Left renal cortex interstitium (tissue), 4 donors: ENCODE measurements around the gene FGF9. TPM values are rescaled to one million over a fixed set of nuclear protein-coding genes. Genes with fewer than 3 reads are reported as not detected.

Experiments
- DNase-seq, 4 donors: peaks; one replicate each; pipeline ENCODE4 v3.0.0-alpha.2; 2013; ENCODE audit warnings: low read depth in 4 of 4, low spot score in 2 of 4, missing footprints in 1 of 4
- polyA plus RNA-seq, 4 donors: library from polyadenylated mRNA; unstranded; fragments of 120-200 nt; gene quantifications; one replicate each; pipeline ENCODE4 v1.2.1, GENCODE V29; 2013; ENCODE audit not compliant: insufficient read length in 4 of 4

Gene FGF9
- polyA plus RNA-seq, 4 donors, result 12.4 to 37.2 (median 18.9) TPM

DNA sequence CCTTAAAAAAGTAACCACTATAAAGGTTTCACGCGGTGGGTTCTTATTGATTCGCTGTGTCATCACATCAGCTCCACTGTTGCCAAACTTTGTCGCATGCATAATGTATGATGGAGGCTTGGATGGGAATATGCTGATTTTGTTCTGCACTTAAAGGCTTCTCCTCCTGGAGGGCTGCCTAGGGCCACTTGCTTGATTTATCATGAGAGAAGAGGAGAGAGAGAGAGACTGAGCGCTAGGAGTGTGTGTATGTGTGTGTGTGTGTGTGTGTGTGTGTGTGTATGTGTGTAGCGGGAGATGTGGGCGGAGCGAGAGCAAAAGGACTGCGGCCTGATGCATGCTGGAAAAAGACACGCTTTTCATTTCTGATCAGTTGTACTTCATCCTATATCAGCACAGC is 30.6 kb downstream of the FGF9 start:
- no peak for DNase-seq

DNA sequence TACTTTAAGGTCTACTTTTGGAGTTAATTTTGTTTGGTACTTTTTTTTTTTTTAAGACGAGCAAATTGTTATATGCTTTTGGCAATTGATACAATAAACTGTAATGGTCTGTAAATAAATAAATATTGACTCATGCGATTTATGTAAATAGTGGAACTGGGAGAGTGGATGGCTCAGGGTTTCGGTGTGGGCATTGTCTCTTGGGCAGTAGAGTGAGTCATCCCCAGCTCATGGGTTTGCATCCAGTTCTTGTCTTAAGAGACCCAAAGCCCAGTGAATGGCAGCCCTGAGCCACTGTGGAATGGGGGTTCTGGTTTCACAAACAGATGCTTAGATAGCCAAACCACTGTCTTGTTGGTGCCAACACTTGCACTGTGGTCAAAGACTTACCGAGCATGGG is 33.0 kb downstream of the FGF9 start:
- no peak for DNase-seq

DNA sequence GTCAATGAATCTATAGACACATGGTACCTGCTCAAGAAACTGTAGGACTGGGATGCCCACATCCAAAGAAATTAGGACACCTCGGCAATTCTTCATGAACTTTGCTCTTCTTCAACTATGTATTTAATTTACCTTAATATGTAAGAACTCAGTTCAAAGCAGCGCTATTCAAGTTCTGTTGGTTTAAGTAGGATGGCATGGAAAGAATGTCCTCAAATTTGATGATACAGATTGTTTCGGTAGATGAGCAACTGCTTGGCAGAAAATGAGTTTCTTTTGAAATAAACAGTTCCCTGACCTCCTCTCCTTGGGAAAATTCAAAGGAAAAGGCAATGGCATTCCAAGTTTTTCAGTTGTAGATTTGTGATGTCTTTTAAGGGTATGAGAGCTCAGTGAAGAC is 36.7 kb downstream of the FGF9 start:
- no peak for DNase-seq

DNA sequence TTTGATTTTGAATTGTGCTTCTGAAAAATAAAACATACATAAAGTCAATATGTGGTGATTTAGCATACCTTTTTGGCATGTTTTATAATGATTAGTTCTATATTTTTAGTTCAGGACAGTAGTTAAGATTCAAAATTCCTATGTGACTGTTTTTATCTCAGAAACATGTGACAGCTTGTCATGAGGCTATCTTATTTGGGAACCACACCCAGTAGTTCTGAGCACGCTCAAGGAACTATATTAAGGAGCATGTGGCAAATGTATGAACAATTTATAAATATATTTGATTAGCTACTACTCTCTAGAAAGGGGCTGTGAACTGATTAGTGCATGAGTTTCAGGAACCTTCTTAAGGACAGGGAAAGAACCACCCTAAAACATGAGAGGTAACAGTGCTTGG is 38.8 kb downstream of the FGF9 start:
- no peak for DNase-seq

DNA sequence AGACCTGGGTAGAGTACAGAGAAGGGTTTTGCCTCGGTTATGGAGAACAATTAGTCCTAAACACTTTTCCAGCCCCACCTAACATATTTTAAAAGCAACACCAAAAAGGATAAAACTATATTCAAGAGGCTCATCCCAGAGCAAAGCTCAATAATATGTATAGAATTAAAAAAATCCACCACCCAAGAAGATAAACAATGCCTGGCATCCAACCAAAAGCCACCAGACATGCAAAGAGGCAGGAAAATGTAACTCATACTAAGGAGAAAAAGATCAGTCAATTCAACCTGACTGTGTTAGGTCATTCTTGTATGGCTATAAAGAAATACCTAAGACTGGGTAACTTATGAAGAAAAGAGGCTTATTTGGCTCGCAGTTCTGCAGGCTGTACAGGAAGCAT is 39.3 kb downstream of the FGF9 start:
- no peak for DNase-seq

DNA sequence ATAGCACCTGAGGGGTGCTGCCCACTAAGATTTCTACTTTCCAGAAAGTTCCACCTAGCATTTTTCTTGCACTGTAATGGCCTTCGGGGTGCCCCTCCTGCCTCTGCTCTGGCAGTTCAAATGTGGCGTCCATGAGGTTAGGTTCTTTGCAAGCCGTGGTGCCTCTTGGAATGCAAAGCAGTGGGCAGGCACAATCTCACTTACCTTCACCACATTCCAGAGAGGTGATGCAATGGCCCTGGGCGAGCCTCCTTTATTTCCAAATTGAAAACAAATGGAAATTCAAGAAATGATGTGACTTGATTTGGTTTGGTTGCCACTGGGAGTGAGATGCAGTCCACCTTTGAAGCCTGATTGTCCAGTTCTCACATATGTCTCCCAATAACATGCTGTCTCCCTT is 46.9 kb downstream of the FGF9 start:
- no peak for DNase-seq

DNA sequence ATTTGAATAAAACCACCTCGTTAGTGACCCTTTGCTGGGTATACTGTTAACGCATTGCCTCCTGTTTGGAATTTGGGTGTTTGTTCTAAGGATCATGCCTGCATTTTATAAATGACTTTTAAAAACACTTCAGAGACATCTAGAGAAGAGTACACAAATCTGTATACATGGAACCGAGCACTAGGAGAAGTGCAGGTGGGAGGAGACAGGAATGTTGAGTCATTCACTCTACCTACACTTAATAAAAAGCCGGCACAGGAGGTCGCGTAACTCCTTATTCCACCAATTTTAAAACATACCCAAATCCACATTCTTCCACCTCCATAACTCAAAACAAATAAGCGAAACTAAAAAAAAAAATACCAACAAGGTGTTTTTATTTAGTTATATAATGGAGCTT is 48.6 kb downstream of the FGF9 start:
- no peak for DNase-seq

DNA sequence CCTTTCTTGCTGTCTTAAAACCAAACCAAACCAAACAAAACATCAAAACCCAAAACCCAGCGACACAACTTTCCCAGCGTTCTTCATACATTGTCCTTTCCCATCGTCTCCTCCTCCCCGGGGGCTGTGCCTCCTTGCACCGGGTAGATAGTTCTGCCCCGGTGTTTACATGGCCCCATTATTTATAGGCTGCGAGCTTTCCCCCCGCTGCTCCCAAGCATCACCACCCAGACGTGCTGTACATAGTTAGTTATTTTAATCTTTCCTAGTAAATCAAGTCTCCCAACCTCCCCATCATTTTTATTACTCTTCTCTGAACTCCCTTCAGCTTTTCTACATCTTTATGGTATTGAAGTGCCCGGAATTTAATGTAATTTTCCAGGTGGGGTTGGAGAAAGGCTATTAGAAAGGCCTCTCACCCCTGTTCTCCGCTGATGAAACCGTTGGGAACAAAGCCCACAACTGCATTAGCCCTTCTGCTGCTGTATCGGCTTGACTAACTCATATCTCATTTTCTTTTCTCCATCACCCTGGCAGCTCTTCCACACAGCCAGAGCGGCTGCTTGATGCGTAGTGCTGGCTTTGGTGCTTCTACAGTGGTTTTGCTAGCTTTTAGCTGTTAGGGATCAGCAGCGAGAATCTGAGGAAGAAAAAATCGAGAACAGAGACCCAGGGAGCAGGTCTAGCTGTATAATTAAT is 53.1 kb downstream of the FGF9 start:
- DNase-seq, result no peak

DNA sequence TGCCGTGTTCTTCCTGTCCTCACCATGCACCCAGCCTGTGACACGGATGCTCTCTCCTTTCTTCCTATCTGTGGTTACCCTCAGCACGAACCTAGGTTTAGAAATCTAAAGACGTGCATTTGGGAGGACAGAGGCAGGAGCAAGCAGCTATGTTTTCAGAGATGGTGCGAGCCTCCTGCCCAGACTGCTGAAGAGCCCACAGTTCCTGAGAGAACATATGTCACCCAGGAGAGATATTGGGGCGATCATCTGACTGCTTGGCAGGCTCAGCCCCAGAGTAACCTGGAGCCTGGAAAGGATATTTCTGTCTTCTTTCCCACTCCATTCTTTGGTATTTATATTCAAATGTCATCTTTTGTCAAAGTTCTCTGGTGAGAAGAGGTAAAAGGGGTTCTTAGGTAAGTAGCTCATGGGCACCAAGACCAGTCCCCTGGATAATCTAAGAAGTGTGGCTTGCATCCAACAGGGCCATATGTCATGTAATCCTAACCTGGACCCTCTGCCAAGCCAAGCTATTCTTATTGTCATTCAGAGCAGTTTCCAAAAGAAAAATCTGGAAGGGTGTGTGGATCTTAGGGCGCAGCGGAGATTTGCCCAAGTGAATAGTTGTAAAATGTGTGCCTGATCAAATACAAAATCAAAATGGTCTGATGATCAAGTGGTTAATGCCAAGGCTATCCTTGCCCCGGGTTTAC is 59.5 kb downstream of the FGF9 start:
- DNase-seq, result no peak

DNA sequence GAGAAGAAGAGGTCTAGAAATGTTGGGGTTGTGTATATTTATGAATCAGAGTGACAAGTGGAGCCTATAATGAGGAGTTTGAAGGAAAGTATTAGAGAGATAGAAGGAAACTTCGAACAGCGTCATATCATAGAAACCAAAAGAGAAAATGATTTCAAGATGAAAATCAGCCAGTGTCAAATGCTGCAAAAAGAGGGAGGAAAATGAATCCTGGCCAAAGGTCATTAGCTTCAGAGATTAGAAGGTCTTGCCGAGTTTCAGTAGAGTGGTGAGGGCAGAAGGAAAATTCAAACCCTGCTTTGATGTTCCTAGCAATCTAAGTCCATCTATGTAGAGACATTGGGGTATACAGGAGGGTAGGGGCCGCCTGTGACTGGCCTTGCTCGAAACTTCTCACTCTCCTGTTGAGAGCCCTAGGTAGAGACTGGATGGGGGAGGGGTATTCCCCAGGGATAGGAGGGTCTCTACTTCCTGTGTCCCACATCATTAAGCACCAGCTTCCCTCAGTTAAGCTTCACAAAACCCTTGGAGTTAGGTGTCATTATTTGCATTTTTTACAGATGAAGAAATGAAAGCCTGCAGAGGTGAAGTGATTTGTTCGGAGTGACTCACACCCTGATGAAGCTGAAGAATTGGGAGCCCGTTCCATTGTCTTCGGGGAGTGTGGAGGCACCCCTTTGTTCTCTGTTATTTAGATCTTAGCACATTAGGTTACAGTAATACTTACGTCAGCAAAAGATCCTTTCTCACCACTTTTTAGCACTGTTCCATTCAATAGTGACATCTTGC is 62.8 kb downstream of the FGF9 start:
- no peak for DNase-seq

DNA sequence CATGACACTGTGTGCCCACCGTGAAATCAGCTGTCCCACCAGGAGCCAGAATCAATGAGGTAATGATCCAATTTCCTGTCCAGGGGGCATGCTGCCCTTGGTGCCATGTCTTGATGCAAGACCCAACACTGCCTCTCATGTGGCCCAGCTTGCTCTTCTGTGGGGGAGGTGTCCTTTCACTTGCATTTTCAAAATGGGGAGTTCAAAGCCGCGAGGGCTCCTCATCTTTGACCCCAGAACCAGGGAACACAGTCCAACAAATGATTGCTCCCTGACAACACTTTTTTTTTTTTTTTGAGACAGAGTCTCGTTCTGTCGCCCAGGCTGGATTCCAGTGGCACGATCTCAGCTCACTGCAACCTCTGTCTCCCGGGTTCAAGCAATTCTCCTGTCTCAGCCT is 64.1 kb downstream of the FGF9 start:
- DNase-seq, result no peak

DNA sequence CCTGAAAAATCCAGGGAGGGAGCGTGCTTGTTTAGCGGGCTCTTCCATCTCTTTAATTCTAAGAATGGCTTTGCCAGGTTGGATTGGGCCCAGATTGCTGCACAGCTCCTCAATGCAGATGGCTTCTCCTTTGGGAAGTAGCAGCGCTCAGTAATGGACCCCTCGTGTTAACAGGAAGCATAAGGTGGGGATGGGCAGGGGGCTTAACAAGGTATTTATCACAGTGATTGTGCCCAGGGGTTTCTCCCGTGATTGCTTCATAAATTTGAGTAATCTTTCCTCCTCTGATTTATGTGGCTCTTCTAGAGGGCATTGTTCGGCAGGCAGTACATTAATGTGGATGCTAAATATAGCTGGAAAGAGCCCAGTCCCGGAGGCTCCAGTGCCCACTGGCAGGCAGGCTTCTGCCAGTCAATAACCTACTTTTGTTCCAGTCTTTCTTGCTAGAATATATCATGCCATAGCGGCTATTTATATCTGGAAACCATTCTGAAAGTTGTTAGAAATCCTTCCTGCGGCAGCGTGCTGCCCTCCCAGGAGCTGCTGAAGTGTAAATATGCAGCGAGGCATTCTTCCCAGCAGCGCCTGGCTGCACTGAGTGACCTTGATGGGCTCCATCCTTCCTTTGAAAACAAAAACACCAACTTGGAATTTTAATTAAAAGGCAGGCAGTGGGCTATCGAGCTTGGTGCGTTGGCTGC is 65.0 kb downstream of the FGF9 start:
- peak in 1 of 4 donors; percentile 15 for DNase-seq

DNA sequence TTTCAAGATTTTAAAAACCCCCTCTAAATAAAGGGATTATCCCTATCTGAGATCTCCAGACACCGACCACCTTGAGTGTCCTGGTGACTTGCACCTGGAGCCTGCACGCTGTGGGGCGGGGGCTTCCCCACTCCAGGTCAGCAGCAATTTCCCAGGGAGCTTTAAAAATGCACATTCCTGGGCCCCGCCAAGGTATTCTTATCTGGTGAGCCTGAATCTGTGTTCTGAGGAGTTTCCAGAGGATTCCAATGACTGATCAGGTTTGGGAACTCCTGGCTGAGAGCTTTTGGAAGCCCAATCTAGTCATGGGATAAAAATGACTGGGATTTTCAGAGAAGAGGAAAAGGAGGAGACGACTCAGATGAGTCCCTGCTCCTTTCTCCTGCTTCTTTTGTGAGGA is 66.1 kb downstream of the FGF9 start:
- DNase-seq, result no peak

DNA sequence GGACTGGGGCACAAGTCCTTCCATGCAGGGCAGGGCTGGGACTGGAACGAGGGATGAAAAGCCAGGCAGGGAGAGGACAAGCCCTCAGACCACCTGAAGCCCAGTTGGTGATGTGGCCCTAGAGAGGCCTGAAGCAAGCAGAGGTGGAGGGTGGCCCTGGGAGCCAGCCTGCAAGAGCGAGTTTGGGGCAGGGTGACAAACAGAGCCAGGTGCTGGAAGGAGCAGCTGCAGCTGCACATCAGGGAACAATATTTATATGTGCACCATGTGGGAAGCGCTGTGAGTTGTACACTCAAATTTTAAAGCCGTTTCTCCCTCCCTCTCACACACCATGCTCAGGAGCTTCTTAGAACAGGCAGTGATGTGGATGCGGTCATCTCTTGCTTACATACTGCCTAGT is 67.8 kb downstream of the FGF9 start:
- DNase-seq, result no peak

DNA sequence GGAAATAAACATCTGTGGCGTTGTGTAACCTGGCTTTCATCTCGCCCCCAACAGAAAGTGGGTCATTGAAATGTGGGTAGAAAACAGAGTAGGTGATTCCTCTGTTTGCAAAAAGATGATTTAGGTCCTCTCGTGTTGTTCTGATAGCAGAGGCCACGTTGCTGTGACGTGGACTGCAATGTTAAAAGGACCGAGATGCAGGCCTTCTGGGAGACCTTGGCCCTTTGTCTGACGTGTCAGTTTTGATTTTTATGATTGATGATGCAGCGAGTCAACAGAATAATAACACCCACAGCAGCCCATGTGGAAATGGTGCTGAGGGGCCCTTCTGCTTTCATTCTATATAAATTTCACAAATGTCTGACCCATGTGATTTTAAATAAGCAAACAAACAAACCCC is 68.9 kb downstream of the FGF9 start:
- no peak for DNase-seq

DNA sequence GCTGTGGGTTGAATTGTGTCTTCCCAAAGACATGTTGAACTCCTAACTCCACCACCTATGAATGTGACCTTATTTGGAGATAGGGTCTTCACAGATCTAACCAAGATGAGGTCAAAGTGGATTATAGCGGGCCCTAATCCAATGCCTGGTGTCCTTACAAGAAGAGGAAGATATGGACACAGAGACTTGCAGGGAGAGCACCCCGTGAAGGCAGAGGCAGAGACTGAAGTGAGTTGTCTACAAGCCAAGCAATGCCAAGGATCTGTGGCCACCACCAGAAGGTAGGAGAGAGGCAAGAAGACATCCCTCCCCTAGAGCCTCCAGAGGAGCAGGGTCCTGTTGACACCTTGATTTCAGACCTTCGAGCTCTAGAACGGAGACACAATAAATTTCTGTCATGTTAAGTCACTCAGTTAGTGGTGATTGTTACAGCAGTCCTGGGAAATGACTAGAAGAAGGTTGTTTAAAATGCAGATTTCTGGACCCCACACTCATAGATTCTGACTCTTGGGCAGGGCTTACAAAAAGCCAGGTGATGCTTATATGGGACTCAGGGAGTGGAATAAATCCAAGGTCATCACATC is 70.6 kb downstream of the FGF9 start:
- no peak for DNase-seq

DNA sequence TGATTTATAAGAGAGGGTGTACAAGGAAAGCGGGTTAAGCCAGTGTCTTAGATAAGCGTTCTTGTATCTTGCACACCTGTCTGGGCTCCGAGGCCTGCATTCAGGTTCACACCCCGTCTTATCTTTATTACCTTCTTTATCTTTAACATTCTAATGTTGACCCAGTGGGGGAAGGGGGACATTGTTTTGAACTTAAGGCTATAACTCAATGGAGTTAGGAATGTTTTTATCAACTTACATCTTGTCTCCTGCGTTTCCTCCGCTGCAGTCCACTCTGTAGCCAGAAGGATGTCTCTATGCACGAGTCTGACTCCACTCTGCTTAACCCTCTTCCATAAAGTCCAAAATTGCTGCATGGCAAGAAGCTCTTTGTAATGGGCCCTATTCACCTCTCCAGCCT is 71.2 kb downstream of the FGF9 start:
- no peak for DNase-seq

DNA sequence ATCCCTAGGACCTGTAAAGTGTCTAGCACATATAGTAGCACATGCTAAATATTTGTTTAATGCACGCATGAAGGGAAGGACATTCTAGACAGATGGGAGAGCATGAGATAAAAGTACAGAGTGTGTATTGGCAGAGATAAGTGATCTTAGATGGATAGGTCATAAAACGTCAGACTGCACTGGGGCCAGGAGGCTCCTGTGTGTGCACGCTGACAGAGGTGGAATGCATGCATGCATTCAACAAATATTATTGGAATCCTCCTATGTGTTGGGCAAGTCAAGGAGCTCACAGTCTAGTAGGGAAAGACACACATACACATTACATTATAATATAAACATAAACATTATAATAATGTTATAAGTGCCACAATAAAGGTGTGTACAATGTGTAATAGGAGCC is 73.3 kb downstream of the FGF9 start:
- DNase-seq, result no peak

DNA sequence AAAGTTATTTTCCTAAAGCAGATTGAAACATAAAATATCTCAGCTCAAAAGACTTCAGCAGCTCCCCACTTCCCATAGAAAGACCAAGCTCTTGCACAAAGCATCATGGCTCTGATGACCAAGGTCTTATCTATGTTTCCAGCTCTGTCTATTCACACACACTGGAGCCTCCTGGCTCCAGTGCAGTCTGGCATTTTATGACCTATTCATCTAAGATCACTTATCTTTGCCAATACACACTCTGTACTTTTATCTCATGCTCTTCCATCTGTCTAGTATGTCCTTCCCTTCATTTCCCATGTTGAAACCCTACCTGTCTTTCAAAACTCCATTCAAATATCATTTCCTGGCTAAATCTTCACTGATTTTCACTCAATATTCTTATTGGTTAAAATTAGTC is 74.4 kb downstream of the FGF9 start:
- no peak for DNase-seq

DNA sequence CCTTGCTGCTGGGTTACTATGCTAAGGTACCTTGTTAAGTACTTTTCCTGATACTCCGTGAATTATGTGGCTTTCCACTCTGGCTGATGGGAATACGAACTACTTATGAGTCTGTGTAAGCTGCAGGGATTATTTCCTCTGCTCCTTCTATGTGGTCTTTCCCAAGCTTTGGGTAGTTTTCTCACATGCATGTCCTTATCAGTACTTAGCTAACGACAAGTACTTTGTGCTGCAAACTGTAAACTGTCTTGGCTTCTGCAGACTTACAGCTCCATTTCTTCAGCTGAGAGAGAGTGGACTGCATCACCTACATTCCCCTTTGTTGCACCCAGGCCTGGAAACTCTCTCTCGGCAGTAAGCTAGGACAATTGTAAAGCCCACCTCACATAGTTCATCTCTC is 76.6 kb downstream of the FGF9 start:
- DNase-seq, result no peak

DNA sequence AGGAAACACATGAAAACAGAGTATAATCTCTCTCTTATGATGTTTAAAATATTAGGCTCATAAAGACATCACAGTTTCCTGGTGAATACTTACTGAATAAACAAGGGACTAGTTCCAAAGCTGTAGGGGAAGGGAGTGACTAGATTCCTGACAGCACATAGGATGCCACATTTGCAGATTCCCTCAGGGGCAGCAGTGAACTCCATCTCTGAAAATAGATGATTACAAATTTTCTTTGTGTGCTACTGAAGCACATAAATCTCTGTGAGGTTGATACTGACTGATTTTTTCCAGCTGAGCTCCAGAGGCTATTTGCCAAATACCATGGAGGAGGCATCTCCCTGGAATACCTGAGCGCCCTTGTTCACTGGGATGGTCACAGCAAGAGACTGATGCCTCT is 77.3 kb downstream of the FGF9 start:
- no peak for DNase-seq
